ENCODE results near the gene DPY30.

- TF ChIP-seq REST (IDR thresholded peaks at IDR 0.05; ENCODE audit: insufficient read depth in 1 of 2, low read depth in 2 of 2, low read length in 1 of 2): peak in 1 of 2 experiments; percentile 55; a peak in 1 of 4 replicates
- no peak for TF ChIP-seq CTCF (IDR thresholded peaks at IDR 0.05)
Measured at GRCh38 chr2:32010670-32011484, 28.7 kb downstream of the DPY30 start, which contains the start of gene MEMO1.

Data from Panc1 (cell line).